HG03060 (cell line): ENCODE data around the gene RIN3.

Experiments used
- ATAC-seq: cut with Tn5 transposase; IDR thresholded peaks from one replicate; pipeline ENCODE4 v1.9.1; 2021; ENCODE audit warnings: low read depth, moderate number of reproducible peaks; ENCODE audit not compliant: unreplicated experiment

RIN3 gene, protein sequence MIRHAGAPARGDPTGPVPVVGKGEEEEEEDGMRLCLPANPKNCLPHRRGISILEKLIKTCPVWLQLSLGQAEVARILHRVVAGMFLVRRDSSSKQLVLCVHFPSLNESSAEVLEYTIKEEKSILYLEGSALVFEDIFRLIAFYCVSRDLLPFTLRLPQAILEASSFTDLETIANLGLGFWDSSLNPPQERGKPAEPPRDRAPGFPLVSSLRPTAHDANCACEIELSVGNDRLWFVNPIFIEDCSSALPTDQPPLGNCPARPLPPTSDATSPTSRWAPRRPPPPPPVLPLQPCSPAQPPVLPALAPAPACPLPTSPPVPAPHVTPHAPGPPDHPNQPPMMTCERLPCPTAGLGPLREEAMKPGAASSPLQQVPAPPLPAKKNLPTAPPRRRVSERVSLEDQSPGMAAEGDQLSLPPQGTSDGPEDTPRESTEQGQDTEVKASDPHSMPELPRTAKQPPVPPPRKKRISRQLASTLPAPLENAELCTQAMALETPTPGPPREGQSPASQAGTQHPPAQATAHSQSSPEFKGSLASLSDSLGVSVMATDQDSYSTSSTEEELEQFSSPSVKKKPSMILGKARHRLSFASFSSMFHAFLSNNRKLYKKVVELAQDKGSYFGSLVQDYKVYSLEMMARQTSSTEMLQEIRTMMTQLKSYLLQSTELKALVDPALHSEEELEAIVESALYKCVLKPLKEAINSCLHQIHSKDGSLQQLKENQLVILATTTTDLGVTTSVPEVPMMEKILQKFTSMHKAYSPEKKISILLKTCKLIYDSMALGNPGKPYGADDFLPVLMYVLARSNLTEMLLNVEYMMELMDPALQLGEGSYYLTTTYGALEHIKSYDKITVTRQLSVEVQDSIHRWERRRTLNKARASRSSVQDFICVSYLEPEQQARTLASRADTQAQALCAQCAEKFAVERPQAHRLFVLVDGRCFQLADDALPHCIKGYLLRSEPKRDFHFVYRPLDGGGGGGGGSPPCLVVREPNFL

DNA sequence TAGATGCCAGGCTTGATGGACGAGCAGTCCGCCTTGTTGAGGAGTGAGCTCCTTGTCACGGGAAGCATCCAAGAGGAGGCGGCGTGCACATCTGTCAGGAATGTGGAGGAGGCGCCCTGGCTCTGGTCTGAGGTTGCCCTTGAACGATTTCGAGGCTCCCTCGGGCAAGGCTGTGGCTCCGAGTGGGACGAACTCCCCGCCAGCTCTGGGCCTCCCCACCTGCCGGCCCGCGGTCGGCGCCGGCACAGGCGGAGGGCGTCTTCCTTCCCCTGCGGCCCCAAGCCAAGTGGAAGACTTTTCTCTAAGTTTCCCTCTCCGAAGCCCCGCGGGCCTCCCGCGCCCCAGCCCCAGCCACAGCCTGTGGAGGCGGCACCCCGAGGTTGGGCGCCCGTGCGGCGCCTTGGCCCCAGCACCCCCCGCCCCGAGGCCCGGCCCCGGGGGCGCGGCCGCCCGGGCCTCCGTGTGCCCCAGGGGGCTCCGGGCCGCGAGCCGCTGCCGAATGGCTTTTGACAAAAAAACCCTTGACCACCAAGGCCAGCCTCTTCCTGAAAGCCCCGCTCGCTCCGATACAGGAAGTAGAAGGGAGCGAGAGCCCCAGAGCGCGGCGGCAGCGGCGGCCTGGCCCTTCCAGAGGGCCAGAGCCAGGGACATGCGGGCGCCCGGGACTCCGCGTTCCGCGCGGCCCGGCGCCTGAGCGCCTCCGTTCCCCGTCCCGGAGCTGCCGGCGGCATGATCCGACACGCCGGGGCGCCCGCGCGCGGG lies at the start of gene RIN3:
TSS of gene RIN3 (plus strand) at position 578 of the 762 bp plus-strand sequence. CDS start at position 730, 152 bp downstream.
- ATAC-seq = no peak

DNA sequence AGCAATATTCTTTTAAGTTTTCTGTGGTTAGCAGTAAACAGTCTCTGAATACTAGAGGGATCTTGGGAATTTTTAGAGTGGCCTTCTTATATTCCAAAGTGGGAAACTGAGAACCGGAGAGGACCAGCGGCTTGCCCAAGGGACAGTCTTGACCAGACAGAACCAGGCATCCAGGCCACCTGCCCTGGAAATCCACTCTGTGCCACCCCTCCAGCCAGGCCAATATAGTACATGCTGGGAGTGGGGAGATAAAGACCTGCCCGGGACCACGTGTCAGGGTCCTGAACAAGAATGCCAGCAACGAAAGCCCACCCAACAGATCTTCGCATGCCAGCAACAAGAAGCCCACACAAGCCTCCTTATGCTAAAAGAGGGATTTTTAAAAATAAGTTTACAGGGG lies 49.4 kb upstream of the RIN3 start:
- no peak for ATAC-seq

DNA sequence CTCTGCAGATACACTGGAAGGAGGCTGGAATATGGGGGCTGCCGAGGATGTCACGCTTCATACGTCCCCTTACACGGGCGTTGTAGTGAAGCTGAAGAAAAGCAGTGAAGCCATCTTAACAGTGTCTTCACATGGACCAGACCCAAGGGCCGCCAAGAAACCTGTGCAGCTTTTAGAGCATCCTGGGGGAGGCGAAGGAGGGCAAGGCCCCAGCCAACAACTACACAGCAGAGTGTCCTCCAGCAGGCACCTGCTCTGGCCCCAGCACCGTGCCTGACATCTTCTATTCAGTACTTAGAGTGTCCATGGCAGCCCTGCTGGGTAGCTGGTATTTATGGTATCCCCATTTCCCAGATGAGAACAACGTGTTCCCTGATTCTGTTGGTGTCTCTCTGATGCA lies 48.9 kb upstream of the RIN3 start:
- ATAC-seq = no peak

DNA sequence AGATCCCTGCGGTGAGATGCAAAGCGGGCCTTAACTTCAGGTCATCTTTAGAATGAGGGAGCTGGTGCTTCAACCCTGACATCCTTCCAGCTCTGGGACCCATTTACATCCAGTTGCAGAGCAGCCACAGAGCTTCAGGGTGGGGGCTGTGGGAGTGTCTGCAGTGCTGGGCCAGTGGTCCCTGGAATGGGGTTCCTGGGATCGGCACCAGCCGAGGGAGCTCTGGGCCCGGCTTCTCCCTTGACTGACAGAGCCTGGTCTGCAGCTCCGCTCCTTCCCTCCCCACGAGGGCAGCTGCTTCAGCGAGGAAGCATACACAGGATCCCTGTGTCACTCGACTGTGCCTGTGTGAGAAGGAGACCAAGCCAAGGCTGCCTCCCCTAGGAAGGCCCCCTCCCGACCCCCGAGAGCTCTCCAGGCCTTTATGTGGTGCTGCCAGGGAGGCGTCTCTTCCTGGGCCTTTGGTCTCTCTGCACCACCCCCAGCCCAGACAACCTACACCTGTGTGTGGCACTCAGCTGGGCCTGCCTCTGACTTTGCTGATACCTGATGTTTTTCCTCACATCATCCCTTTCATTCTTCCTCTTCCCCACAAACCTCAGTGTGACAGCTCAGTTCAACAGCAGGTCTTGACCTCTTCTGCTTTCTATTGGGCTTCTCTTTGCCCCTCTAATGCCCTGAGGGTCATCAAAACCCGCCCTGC lies 48.1 kb upstream of the RIN3 start:
- no peak for ATAC-seq

DNA sequence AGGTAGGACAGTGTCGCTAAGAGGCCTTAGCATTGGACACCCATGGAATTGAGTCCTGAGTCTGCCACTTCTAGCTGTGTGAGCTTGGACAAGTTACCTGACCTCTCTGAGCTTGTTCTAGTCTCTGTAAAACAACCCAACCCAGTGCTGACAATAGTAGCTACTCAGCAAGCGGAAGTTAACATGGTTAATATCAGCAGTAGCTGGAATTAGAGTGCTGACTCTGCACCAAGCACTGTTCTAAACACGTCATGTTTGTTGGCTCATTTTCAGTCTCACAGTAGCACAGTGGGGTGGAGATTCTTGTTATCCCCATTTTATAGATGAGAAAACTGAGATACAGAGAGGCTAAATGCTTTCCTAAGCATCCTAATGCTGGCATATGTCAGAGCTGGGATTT lies 47.5 kb upstream of the RIN3 start:
- ATAC-seq = no peak

DNA sequence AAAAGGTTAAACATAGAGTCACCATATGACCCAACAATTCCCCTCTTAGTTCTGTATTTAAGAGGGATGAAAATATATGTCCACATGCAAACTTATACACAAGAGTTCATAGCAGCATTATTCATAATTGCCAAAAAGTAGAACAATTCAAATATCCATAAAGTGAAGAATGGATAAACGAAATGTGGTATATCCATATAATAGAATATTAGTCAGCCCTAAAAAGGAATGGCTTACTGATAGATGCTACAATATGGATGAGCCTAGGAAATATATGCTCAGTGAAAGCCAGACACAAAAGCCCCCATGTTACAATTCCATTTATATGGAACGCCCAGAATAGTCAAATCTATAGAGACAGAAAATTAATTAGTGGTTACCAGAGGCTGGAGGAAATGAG lies 44.1 kb upstream of the RIN3 start:
- ATAC-seq = no peak

DNA sequence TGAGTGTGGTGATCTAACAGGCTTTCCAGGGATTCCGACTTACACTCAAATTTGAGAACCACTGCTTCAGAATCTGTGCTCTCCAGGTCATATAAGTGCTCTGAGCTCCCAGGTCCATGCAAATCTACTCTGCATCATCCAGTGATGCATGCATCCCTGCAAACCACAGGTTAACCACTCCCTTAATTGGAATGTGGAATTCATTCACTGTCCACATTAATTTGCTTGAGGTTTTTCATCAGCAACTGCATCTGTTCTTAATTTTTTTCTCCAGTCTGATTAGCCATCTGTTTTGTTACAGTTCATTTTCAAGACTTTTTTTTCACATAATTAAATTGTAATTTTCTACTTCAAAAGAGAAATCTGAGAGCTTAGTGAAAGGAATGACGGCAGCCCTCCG lies 43.4 kb upstream of the RIN3 start:
- ATAC-seq = no peak

DNA sequence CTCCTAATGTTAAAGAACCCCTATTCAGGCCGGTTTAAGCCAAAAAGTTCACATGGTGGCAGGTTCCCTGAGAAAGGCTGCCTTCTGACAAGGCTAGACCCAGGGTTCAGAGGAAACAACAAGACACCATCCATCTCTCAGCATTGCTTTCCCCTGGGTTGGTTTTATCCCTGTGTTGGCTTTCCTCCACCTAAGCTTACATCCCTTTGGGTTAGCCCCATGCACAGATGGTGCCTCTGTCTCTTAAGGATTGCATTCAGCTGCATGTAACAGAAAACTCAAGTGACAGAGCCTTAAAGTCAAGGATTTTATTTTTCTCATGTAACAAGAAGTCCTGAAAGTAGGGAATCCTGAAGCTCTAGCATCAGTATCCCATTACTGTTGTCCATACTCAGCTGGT lies 42.8 kb upstream of the RIN3 start:
- no peak for ATAC-seq

DNA sequence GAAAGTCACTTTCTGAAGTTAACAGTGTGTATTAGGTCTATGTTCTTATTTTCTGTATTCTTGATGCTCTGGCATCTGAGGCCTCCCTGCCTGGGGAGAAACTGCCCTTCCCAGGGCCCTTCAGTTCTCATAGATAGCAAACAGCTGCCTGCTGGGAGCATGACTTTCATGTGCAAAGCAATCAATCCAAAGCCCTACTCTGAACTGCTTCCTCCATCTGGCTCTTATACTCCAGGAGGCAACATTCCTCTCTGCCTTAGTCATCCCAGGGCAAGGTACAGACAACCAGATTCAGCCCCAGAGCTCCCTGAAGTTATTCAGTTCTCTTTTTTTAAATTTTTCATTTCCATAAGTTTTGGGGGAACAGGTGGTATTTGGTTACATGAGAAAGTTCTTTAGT lies 41.7 kb upstream of the RIN3 start:
- no peak for ATAC-seq

DNA sequence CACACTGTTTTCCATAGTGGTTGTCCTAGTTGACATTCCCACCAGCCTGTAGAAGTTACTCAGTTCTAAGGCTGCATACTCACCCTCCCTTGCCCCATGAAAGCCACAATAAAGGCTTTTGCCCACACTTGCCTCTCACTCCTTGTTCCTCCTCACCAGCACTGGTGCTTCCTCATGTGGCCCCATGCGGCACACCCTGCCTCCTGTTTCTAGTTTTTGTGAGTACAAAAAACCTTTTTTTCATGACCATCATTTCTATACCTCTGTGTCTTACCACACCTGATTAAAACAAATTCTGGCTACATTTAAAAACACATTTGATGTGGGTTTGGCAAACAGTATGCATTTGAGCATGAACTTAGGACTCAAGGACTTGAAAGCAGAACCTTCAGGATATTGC lies 40.7 kb upstream of the RIN3 start:
- ATAC-seq = no peak

DNA sequence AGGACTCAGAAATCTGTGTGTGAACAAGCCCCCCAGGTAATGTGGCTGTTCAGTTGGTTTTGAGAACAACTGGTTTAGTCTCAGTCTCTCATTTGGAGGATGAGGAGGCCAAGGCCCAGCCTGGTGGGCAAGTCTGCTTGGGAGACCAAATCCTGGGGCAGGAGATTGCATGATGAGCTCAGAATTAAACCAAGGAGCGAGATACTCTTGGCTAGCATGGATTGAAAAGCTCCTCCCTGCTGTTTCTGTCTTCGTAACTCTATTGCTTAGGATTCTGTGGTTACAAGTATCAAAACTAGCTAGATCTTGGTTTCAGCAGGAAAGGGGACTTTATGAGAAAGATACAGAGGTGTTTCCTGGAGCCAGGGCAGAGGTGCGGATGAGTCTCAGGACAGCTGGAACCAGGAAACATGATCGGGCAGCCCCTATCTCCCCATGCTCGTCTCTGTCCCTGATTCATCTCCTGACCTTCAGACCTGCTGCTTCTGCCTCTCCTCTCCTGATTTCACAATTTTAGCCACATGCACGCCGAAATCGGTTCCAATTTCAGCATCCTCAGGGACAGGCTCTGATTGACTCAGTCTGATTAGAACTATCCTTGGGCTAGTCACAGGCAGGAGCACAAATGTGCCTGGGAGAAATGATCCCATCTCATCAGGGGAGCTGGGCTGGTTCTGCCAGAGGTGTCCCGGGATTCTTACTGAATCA lies 40.2 kb upstream of the RIN3 start:
- ATAC-seq = no peak

DNA sequence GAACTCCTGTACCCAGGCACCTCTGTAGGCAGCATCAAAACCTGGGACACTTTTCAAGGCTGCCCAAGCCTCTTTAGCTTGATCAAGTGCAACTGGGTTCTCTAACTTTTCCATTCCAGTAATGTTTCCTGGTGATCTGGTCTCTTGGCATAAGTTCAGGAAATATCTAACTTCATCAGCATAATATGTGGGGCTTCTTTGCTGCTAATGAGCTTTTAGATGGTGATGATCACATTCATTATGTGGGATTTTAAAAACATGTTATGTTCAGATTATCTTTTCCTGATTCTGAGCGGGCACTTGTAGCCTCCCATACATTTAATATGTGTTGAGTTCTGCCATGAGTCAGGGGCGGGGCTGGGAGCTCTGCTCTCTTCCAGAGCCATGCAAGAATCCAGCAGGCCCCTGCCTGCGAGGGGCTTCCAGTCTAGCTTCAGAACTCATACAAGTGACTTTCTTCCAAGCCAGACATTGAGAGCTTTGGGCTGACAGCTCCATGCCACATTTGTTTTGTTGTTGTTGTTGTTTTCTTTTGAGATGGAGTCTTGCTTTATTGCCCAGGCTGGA lies 39.5 kb upstream of the RIN3 start:
- no peak for ATAC-seq

DNA sequence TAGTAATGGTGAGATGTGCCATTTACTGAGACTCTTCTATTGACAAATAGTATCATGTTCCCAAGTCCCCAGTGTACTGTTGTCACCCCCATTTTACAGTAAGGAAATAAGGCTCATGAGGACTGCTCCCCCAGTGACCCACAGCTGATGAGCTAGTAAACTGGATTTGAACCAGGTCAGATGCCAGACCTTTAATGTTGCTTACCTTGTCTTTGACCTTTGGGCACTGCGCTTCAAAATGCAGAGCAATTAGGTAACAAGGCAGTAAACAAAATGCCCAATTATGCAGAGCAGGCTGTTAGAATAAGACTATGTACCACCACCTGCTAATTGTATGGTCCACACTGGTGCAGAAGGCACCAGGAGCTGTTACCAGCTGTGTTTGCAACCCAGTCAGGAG lies 38.5 kb upstream of the RIN3 start:
- no peak for ATAC-seq

DNA sequence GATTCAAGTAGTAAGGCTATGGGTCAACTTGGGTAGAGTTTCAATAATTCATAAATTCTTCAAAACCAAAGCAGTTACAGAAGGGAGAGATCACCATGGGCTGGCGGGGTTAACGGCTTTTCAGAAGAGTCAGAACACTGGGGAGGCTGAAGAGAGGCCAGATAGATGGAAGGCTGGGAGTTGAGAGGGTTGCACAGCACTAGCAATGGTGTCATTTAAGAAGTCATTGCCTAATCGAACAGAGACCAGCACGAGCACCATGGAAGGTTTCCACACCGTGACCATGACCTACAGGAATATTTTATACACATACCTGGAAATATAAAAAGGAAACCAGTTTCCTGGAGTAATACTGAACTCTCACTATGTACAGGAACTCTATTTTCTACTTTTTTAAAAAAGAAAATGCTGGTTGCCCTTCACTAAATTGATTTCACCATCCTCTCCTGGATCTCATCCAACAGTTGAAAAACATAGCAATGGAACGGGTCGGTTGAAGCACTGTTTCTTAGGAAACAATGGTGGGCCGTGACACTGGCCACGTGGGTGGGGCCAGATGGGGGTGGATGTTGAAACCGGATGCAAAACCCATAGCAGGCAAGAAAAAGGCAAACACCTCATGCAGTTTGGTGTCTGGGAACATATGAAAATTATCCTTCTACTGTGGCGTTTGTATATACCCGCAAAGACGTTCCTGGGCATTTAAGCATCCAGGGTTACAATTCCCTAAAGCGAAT lies 38.0 kb upstream of the RIN3 start:
- ATAC-seq = no peak

DNA sequence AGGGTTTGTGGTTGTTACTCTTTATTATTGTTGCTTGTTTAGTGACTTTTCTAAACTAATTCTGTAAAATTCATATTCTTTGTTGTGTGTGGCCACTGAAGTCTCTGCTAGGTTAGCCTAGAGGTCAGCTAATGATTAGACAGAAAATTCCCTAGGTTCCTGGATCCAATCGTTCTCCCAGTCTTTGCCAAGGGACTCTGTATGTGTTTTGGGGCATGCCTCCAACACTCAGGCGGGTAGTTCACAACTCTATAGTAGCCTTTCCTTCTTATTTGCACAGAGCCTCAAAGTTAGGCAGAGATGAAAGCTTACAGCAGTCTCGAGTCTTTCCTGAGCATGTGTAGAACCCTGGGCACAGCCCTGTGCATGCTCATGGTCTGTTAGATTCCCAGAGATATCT lies 32.7 kb upstream of the RIN3 start:
- no peak for ATAC-seq

DNA sequence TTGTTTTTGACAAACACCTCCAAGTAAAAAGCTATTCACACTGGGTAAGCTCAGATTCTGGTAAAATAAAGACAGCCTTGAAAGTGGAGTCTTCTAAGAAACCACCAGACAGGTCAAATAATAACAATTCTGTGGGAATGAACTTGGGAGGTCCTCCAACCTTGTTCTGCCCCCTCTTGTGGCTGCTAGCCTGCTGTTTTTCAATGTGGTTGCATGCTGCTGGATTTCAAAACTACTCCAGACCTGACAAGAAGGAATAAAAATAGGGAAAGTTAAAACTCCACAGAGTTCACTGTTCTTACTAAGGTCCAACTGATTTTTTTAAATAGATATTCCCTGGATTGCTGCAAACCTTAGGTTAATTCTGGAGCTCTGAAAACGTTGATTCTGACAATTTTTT lies 32.2 kb upstream of the RIN3 start:
- ATAC-seq = no peak

DNA sequence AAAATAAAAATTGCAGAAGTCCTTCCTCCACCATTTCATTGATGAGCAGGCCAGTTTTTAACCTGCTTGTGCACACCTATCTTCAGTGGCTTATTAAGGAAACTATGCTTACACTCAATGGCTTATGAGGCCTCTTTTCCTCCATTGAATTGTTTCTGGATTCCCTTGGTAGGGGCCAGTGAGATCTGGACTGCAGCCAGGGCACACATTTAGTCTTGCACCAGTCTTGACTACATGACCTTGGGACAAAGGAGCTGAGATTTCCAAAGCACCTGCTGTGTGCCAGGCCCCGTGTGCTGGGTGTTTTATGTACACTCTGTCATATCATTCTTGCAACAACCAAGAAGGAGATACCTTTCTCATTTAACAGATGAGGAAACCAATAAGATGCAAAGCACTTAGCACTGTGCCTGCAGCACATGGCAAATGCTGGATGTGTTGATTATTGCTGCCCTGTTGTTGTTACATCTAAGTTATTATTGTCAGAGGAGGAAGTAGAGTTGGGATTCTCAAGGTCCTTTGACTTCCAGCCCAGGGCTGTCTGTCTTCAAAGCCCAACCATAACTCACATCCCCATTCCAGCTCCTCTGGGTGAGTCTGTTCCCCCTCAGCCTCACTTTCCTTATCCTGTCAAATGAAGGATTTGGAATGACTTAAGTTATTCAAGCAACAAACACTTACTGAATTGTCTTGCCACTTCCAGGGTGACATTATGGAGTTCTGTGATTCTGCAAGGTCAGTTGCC lies 31.6 kb upstream of the RIN3 start:
- ATAC-seq = no peak
